ENCODE measurements around the gene SMPX. TPM values are rescaled to one million over a fixed set of nuclear protein-coding genes. Genes with fewer than 3 reads are reported as not detected.

SMPX gene
- total and polyA plus RNA-seq, 2 of the 4 experiments (the other 2 are of a cell fraction): not detected

DNA sequence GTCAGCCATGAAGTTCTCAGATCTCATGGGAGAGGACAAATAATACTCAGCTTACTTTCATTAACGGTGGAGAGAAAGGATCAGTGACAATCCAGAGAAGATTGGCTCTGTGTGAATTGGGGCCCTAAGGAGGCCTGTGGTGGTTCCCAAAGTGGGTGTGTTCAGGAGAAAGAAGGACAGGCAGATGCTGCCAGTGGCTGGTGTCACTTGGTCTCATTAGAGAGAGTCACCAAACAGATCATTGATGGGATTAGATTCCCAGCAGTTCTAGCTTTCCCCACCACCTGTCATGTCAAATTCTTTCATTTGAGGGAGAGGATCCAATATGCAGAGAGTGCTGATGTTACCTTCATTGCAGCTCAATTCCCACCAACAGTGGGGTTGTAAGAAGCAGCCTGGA lies 8.0 kb downstream of the SMPX start:
- no peak overlapping the region for H2BK120ac ChIP-seq (ENCODE audit: low read depth, low read length)
- H3K14ac ChIP-seq (replicated peaks; ENCODE audit: low read depth, low read length): no peak overlapping the region
- in situ Hi-C loops (cut with MboI; ENCODE audit: low sequenced_read_pairs) (loop anchor here (25.0 kb wide), 1 partner anchor 1488 kb away; the partner anchor contains the start of gene RPS6KA3), dilution Hi-C loops (cut with HindIII; ENCODE audit: low sequenced_read_pairs, unreplicated experiment) (no loop called here), intact Hi-C loops (cut with micrococcal nuclease) (loop anchor here (2.0 to 10.0 kb wide), 3 partner anchors 225 to 1219 kb away; no protein-coding TSS in a partner anchor)
- no peak overlapping the region for H2AFZ ChIP-seq (replicated peaks; ENCODE audit: low read length, poor library complexity)
- H2AK5ac ChIP-seq (ENCODE audit: low read depth, low read length): no peak overlapping the region
- H3K27me3 ChIP-seq (ENCODE audit: control insufficient read depth, insufficient read depth, low read length): no peaks in the 10 kb centered on the region; the same call in 1 of the 2 replicates
- no peak overlapping the region for H4K5ac ChIP-seq (ENCODE audit: low read depth, low read length)
- no peak overlapping the region for H3K18ac ChIP-seq (ENCODE audit: low read depth, low read length)
- BruUV-seq (replicated peaks): no TSS peak
- H3K4me3 ChIP-seq (ENCODE audit: insufficient read depth, low read depth, low read length): no peak overlapping the region
- H3K36me3 ChIP-seq (ENCODE audit: control insufficient read depth, insufficient read depth, low read length): no peaks in the 10 kb centered on the region
- no peaks in the 10 kb centered on the region for H3K4me1 ChIP-seq (ENCODE audit: control insufficient read depth, insufficient read depth, low read length)
- TF ChIP-seq CTCF (conservative IDR thresholded peaks at IDR 0.05; ENCODE audit: low read depth, low read length): no peak
- no peak for TF ChIP-seq NFE2L2 (IDR thresholded peaks at IDR 0.05; ENCODE audit: low read depth, low read length)
- no peak for TF ChIP-seq RCOR1 (IDR thresholded peaks at IDR 0.05; ENCODE audit: insufficient replicate concordance, low read length)
- TF ChIP-seq MXI1 (IDR thresholded peaks at IDR 0.05; ENCODE audit: borderline replicate concordance, low read depth, low read length): no peak
- no peak for TF ChIP-seq RAD21 (IDR thresholded peaks at IDR 0.05; ENCODE audit: low read length)
- no peak for TF ChIP-seq POLR2A (IDR thresholded peaks at IDR 0.05; ENCODE audit: low read depth, low read length)
- no peak for TF ChIP-seq CEBPB (IDR thresholded peaks at IDR 0.05; ENCODE audit: low read depth, low read length)
- no peak for TF ChIP-seq FOS (IDR thresholded peaks at IDR 0.05; ENCODE audit: low read depth, low read length)
- TF ChIP-seq MAZ (IDR thresholded peaks at IDR 0.05; ENCODE audit: borderline replicate concordance, low read depth, low read length): no peak
- H3K9me3 ChIP-seq (ENCODE audit: control insufficient read depth, insufficient read depth, low read length): no peaks in the 10 kb centered on the region
- ChIA-PET POLR2A (ENCODE audit: unreplicated experiment) (no interaction called here), CTCF (interaction anchor here (0.7 kb wide), 2 partner anchors 230 to 1813 kb away, joined by 3 read pairs; no protein-coding TSS in a partner anchor)
- no peak overlapping the region for H4K91ac ChIP-seq (ENCODE audit: insufficient read depth, low read depth, low read length)
- no peak overlapping the region for H2BK20ac ChIP-seq (ENCODE audit: low read depth, low read length)
- no peak overlapping the region for H3K4ac ChIP-seq (ENCODE audit: low read depth, low read length)
- H3K9ac ChIP-seq (ENCODE audit: low read depth, low read length): no peak overlapping the region
- H2AK9ac ChIP-seq (replicated peaks; ENCODE audit: low read depth, low read length, poor library complexity): no peak overlapping the region
- no peak overlapping the region for H2BK15ac ChIP-seq (ENCODE audit: low read depth, low read length)
- no peak overlapping the region for H3K23ac ChIP-seq (ENCODE audit: low read depth, low read length)
- no peak for ATAC-seq (ENCODE audit: low read depth)
- H4K8ac ChIP-seq (ENCODE audit: low read depth in 2 of 2, low read length in 2 of 2): no peak overlapping the region
- no peaks in the 10 kb centered on the region for H4K20me1 ChIP-seq (ENCODE audit: insufficient read depth, low read length)
- WGBS, 2 experiments (ENCODE audit: extremely low coverage in 2 of 2, insufficient read length in 1 of 2): no CpG with 5 or more reads among the region's 1 CpG
- no peak overlapping the region for H3K27ac ChIP-seq (ENCODE audit: insufficient read depth, low read length)
- no peak overlapping the region for H2BK5ac ChIP-seq (ENCODE audit: low read depth, low read length, poor library complexity, severe bottlenecking)
- no peak for DNase-seq
- H3K79me1 ChIP-seq (ENCODE audit: low read depth in 1 of 2, low read length in 2 of 2): no peaks in the 10 kb centered on the region
- no peak overlapping the region for H3K56ac ChIP-seq (ENCODE audit: extremely low read depth, insufficient read depth, low read length)
- H3K9me1 ChIP-seq (ENCODE audit: insufficient read depth, low read length): no peaks in the 10 kb centered on the region
- H3K4me2 ChIP-seq (ENCODE audit: low read depth, low read length): no peak overlapping the region
